SK-N-SH (cell line): ENCODE measurements around the gene MYO10. TPM values are rescaled to one million over a fixed set of nuclear protein-coding genes. Genes with fewer than 3 reads are reported as not detected.

Experiments
- CTCF ChIA-PET: fragments of 300-600, 350-600 bp; formaldehyde crosslinking; extraction: SDS; loops from one replicate; lab custom pipeline; 2021; lab: Yijun Ruan, JAX
- POLR2A ChIA-PET: fragments of 350-600 bp; sonication (Branson Sonifier 250); formaldehyde crosslinking; extraction: SDS; loops from one replicate; lab custom pipeline; 2020; ENCODE audit warnings: antibody characterized with exemption, inconsistent platforms; lab: Yijun Ruan, JAX
- DNase-seq: peaks from one replicate; pipeline ENCODE4 v3.0.0; 2012
- H2AFZ ChIP-seq: fragments of 200-600 bp; sonication (generic); 2 replicates; pipeline ENCODE4 v1.8.1; 2016; ENCODE audit warnings: antibody characterized with exemption, mild to moderate bottlenecking, low read depth
- H3F3A ChIP-seq: fragments of 200-600 bp; sonication (generic); replicated peaks from 2 replicates; pipeline ENCODE3; 2016; ENCODE audit warnings: antibody characterized with exemption, mild to moderate bottlenecking; ENCODE audit not compliant: insufficient read depth
- H3K27ac ChIP-seq, 2 experiments: fragments of 200-500 bp in 1 of 2; fragments of 200-600 bp in 1 of 2; sonication (Bioruptor generic) in 1 of 2; sonication (generic), shearing (Covaris generic) in 1 of 2; 2 replicates each; pipeline versions ENCODE4 v1.5.1 to v1.6.1; 2014 to 2016; ENCODE audit warnings: low read depth in 2 of 2, inconsistent platforms in 1 of 2, low read length in 1 of 2, mild to moderate bottlenecking in 1 of 2, mixed read lengths in 1 of 2
- H3K27me3 ChIP-seq: fragments of 200-600 bp; sonication (generic), shearing (Covaris generic); 2 replicates; pipeline ENCODE4 v1.6.1; 2016; ENCODE audit warnings: mixed run types; ENCODE audit not compliant: insufficient read depth
- H3K36me3 ChIP-seq, 2 experiments: fragments of 200-500 bp in 1 of 2; fragments of 200-600 bp in 1 of 2; sonication (Bioruptor generic) in 1 of 2; sonication (generic) in 1 of 2; replicated peaks in 1 of 2; 2 replicates each; pipeline versions ENCODE3 to v1.5.1; 2014 to 2016; ENCODE audit warnings: low read length in 1 of 2, mild to moderate bottlenecking in 1 of 2; ENCODE audit not compliant: insufficient read depth in 2 of 2, control insufficient read depth in 1 of 2
- H3K4me1 ChIP-seq, 2 experiments: fragments of 200-500 bp in 1 of 2; fragments of 200-600 bp in 1 of 2; sonication (Bioruptor generic) in 1 of 2; sonication (generic), shearing (Covaris generic) in 1 of 2; 2 replicates each; pipeline versions ENCODE4 v1.5.1 to v1.6.1; 2014 to 2016; ENCODE audit warnings: low read depth in 1 of 2, low read length in 1 of 2, mixed run types in 1 of 2; ENCODE audit not compliant: insufficient read depth in 2 of 2, control insufficient read depth in 1 of 2
- H3K4me2 ChIP-seq: fragments of 200-600 bp; sonication (generic), shearing (Covaris generic); 2 replicates; pipeline ENCODE4 v1.6.1; 2017; ENCODE audit warnings: mixed run types
- H3K4me3 ChIP-seq, 2 experiments: fragments of 200-500 bp in 1 of 2; fragments of 200-600 bp in 1 of 2; sonication (Bioruptor generic) in 1 of 2; sonication (generic), shearing (Covaris generic) in 1 of 2; 2 replicates each; pipeline versions ENCODE4 v1.5.1 to v1.8.1; 2014 to 2016; ENCODE audit warnings: low read depth in 2 of 2, inconsistent platforms in 1 of 2, low read length in 1 of 2, mild to moderate bottlenecking in 1 of 2, mixed read lengths in 1 of 2, moderate library complexity in 1 of 2
- H3K79me2 ChIP-seq: fragments of 200-600 bp; sonication (generic); 2 replicates; pipeline ENCODE4 v1.8.1; 2017; ENCODE audit warnings: mild to moderate bottlenecking; ENCODE audit not compliant: insufficient read depth
- H3K9ac ChIP-seq: fragments of 200-600 bp; sonication (generic); 2 replicates; pipeline ENCODE4 v1.6.1; 2017; ENCODE audit warnings: mixed run types
- H3K9me2 ChIP-seq: fragments of 200-600 bp; sonication (generic); 2 replicates; pipeline ENCODE4 v1.6.1; 2017; ENCODE audit warnings: mixed run types
- H3K9me3 ChIP-seq: fragments of 200-600 bp; sonication (generic); 2 replicates; pipeline ENCODE4 v1.6.1; 2017; ENCODE audit warnings: mixed run types, mild to moderate bottlenecking, moderate library complexity
- H4K20me1 ChIP-seq: fragments of 200-600 bp; sonication (generic); 2 replicates; pipeline ENCODE4 v1.6.1; 2017; ENCODE audit warnings: mild to moderate bottlenecking, mixed run types; ENCODE audit not compliant: insufficient read depth
- EZH2phosphoT487 ChIP-seq: fragments of 200-600 bp; sonication (generic); IDR thresholded peaks from 2 replicates; pipeline ENCODE4 v1.6.1; 2017; ENCODE audit warnings: low read depth, mixed run types, mild to moderate bottlenecking, antibody characterized with exemption, moderate library complexity, borderline replicate concordance
- FOSL2 ChIP-seq: IDR thresholded peaks from 2 replicates; pipeline ENCODE4 v1.4.0; 2012; ENCODE audit warnings: low read depth, mild to moderate bottlenecking, moderate library complexity, borderline replicate concordance
- GABPA ChIP-seq: IDR thresholded peaks from 2 replicates; pipeline ENCODE4 v1.4.0; 2012; ENCODE audit warnings: low read depth, mild to moderate bottlenecking
- MXI1 ChIP-seq: IDR thresholded peaks from 2 replicates; pipeline ENCODE4 v1.6.1; 2012; ENCODE audit warnings: mild to moderate bottlenecking, low read depth, low read length, improper control_type of control experiment
- PBX3 ChIP-seq: IDR thresholded peaks from 2 replicates; pipeline ENCODE4; 2012
- REST ChIP-seq: IDR thresholded peaks from 2 replicates; pipeline ENCODE4 v1.6.1; 2012; ENCODE audit warnings: mild to moderate bottlenecking, low read depth, low read length, moderate library complexity
- SMC3 ChIP-seq: IDR thresholded peaks from 2 replicates; pipeline ENCODE4 v1.6.1; 2012; ENCODE audit warnings: low read depth, low read length, improper control_type of control experiment
- TCF12 ChIP-seq: IDR thresholded peaks from 2 replicates; pipeline ENCODE4 v1.4.0; 2012
- USF1 ChIP-seq: IDR thresholded peaks from 2 replicates; pipeline ENCODE4 v1.4.0; 2012; ENCODE audit warnings: low read depth, borderline replicate concordance
- USF2 ChIP-seq: fragments of 150-350 bp; IDR thresholded peaks from 2 replicates; pipeline ENCODE4 v1.6.1; 2017; ENCODE audit warnings: antibody characterized with exemption, low read length, low read depth, borderline replicate concordance
- WGBS: methylation state at CpG from one replicate; pipeline ENCODE4 v1.1.6; 2017; ENCODE audit warnings: low lambda C conversion rate; 5-methylcytosine and 5-hydroxymethylcytosine counted together
- polyA plus RNA-seq, 3 experiments: library from polyadenylated mRNA; depleted of rRNA; stranded (reverse); fragments of >200 nt; gene quantifications; 2 replicates each; pipeline ENCODE4 v1.2.3, GENCODE V29; 2012

The MYO10 gene
- polyA plus RNA-seq, 1 of the 3 experiments (the other 2 are of a cell fraction) = 8.1 TPM

GRCh38 chr5:16907270-16907669 is 28.8 kb downstream of the MYO10 start (continued):
- no peak for TF ChIP-seq REST
- no peak for TF ChIP-seq FOSL2

- ChIA-PET POLR2A (no interaction called here), CTCF (no interaction called here)
- DNase-seq = no peak
- no peak overlapping the region for H3K4me2 ChIP-seq
- no peak overlapping the region for H2AFZ ChIP-seq
- no peaks in the 10 kb centered on the region for H3K9me3 ChIP-seq
- no peaks in the 10 kb centered on the region for H3K9me2 ChIP-seq
- peaks cover 0 to 23% of the 10 kb centered on the region in 2 experiments; a peak in 1 of 4 replicates for H3K4me1 ChIP-seq
- TF ChIP-seq TCF12 (no peak), PBX3 (no peak)
- H3K79me2 ChIP-seq = peaks cover 100% of the 10 kb centered on the region
- 100% methylated on average over 3 of the region's 4 CpGs for WGBS
- no peak overlapping the region for H3K27ac ChIP-seq
- H3K27me3 ChIP-seq = no peaks in the 10 kb centered on the region
- peaks cover 0 to 17% of the 10 kb centered on the region in 2 experiments for H3K36me3 ChIP-seq
- H3K9ac ChIP-seq = no peak overlapping the region
- peaks cover 100% of the 10 kb centered on the region for H4K20me1 ChIP-seq
- H3F3A ChIP-seq = no peaks in the 10 kb centered on the region
- H3K4me3 ChIP-seq = no peak overlapping the region
Observed at GRCh38 chr5:16906255-16906654, 29.8 kb downstream of the MYO10 start.

GRCh38 chr5:16903480-16904300 is 32.4 kb downstream of the MYO10 start:
- no peak overlapping the region for H3K9ac ChIP-seq
- peaks cover 100% of the 10 kb centered on the region for H4K20me1 ChIP-seq
- H3K9me3 ChIP-seq = no peaks in the 10 kb centered on the region
- no peaks in the 10 kb centered on the region for H3F3A ChIP-seq
- no peak for DNase-seq
- no peak overlapping the region for H3K4me3 ChIP-seq
- peaks cover 100% of the 10 kb centered on the region for H3K79me2 ChIP-seq
- H2AFZ ChIP-seq = no peak overlapping the region
- WGBS = 96% methylated on average over 7 of the region's 7 CpGs
- no peak overlapping the region for H3K27ac ChIP-seq
- H3K4me2 ChIP-seq = no peak overlapping the region
- H3K36me3 ChIP-seq = peaks cover 0 to 4% of the 10 kb centered on the region in 2 experiments
- no peaks in the 10 kb centered on the region for H3K9me2 ChIP-seq
- ChIA-PET CTCF (interaction anchor here (0.8 to 1.0 kb wide), 2 partner anchors 14 to 286 kb away, joined by 3 read pairs; no protein-coding TSS in a partner anchor), POLR2A (no interaction called here)
- TF ChIP-seq USF1 (no peak), MXI1 (no peak), EZH2phosphoT487 (no peak), SMC3 (no peak), PBX3 (no peak), TCF12 (no peak), GABPA (no peak), USF2 (no peak)
- peaks cover 0 to 25% of the 10 kb centered on the region in 2 experiments; a peak in 1 of 4 replicates for H3K4me1 ChIP-seq
- H3K27me3 ChIP-seq = no peaks in the 10 kb centered on the region
